ENCODE data around the gene DNAJC1. TPM values are rescaled to one million over a fixed set of nuclear protein-coding genes. Genes with fewer than 3 reads are reported as not detected.

The DNAJC1 gene
- total RNA-seq, 1 experiment from 2014 or later = 13.2 TPM

GRCh38 chr10:21907436-21907835 lies 96.1 kb downstream of the DNAJC1 start:
- ChIA-PET CTCF (no interaction called here), POLR2A (no interaction called here)
- no peak overlapping the region for H3K27ac Mint-ChIP-seq
- no peak for DNase-seq (ENCODE audit: low spot score)
- H3K36me3 Mint-ChIP-seq = no peaks in the 10 kb centered on the region
- H3K4me1 Mint-ChIP-seq = peaks cover 10% of the 10 kb centered on the region
- no peak for ATAC-seq
- no peak for TF ChIP-seq ZNF423 (CRISPR knock-in tag; IDR thresholded peaks at IDR 0.05)
- no peak for TF ChIP-seq EMX1 (CRISPR knock-in tag; IDR thresholded peaks at IDR 0.05)
- no peak for TF ChIP-seq FOXK1 (CRISPR knock-in tag; IDR thresholded peaks at IDR 0.05)
- no peak for TF ChIP-seq ZBTB43 (CRISPR knock-in tag; IDR thresholded peaks at IDR 0.05)
- no peak for TF ChIP-seq ATF1 (CRISPR knock-in tag; IDR thresholded peaks at IDR 0.05)
- TF ChIP-seq ZNF219 (CRISPR knock-in tag; IDR thresholded peaks at IDR 0.05; ENCODE audit: borderline replicate concordance) = no peak
- no peak for TF ChIP-seq SMAD4 (CRISPR knock-in tag; IDR thresholded peaks at IDR 0.05)
- no peak for TF ChIP-seq E2F5 (CRISPR knock-in tag; IDR thresholded peaks at IDR 0.05)
- TF ChIP-seq IRF2 (CRISPR knock-in tag; IDR thresholded peaks at IDR 0.05; ENCODE audit: borderline replicate concordance, low read depth) = no peak
- no peak for TF ChIP-seq ZNF416 (CRISPR knock-in tag; IDR thresholded peaks at IDR 0.05)
- TF ChIP-seq TCF7 (CRISPR knock-in tag; IDR thresholded peaks at IDR 0.05; ENCODE audit: low read depth) = no peak
- TF ChIP-seq SMAD3 (CRISPR knock-in tag; IDR thresholded peaks at IDR 0.05; ENCODE audit: borderline replicate concordance) = no peak
- no peak for TF ChIP-seq NR2C2 (CRISPR knock-in tag; IDR thresholded peaks at IDR 0.05)
- no peak for TF ChIP-seq FOXJ3 (CRISPR knock-in tag; IDR thresholded peaks at IDR 0.05; ENCODE audit: borderline replicate concordance)
- TF ChIP-seq CREM (CRISPR knock-in tag; IDR thresholded peaks at IDR 0.05) = no peak
- no peak for TF ChIP-seq NFATC4 (CRISPR knock-in tag; IDR thresholded peaks at IDR 0.05)
- no peaks in the 10 kb centered on the region for H3K9me3 Mint-ChIP-seq
- no peaks in the 10 kb centered on the region for H3K27me3 Mint-ChIP-seq (ENCODE audit: low read depth)
- no peak overlapping the region for H3K4me3 Mint-ChIP-seq

- POLR2A ChIA-PET = no interaction called here
- DNase-seq (ENCODE audit: low spot score) = no peak
- no peaks in the 10 kb centered on the region for H3K9me3 Mint-ChIP-seq
- no peaks in the 10 kb centered on the region for H3K4me1 Mint-ChIP-seq
- H3K27me3 Mint-ChIP-seq (ENCODE audit: low read depth) = no peaks in the 10 kb centered on the region
- no peak for ATAC-seq
- no peaks in the 10 kb centered on the region for H3K36me3 Mint-ChIP-seq
- TF ChIP-seq USF2 (CRISPR knock-in tag; IDR thresholded peaks at IDR 0.05) = no peak
- no peak for TF ChIP-seq USF1 (CRISPR knock-in tag; IDR thresholded peaks at IDR 0.05)
- TF ChIP-seq CREB1 (CRISPR knock-in tag; IDR thresholded peaks at IDR 0.05) = no peak
- TF ChIP-seq E2F5 (CRISPR knock-in tag; IDR thresholded peaks at IDR 0.05) = no peak
- TF ChIP-seq TEAD4 (CRISPR knock-in tag; IDR thresholded peaks at IDR 0.05) = no peak
- no peak for TF ChIP-seq CREM (CRISPR knock-in tag; IDR thresholded peaks at IDR 0.05)
- no peak for TF ChIP-seq ERG (CRISPR knock-in tag; IDR thresholded peaks at IDR 0.05)
- TF ChIP-seq ZBTB21 (CRISPR knock-in tag; IDR thresholded peaks at IDR 0.05; ENCODE audit: borderline replicate concordance) = no peak
- no peak for TF ChIP-seq ZSCAN18 (CRISPR knock-in tag; IDR thresholded peaks at IDR 0.05)
- no peak for TF ChIP-seq FOXJ3 (CRISPR knock-in tag; IDR thresholded peaks at IDR 0.05; ENCODE audit: borderline replicate concordance)
- TF ChIP-seq FOXP4 (CRISPR knock-in tag; IDR thresholded peaks at IDR 0.05) = no peak
- TF ChIP-seq ZNF317 (CRISPR knock-in tag; IDR thresholded peaks at IDR 0.05; ENCODE audit: borderline replicate concordance, low read depth) = no peak
- no peak for TF ChIP-seq NFE2L1 (CRISPR knock-in tag; IDR thresholded peaks at IDR 0.05)
- no peak for TF ChIP-seq ZNF416 (CRISPR knock-in tag; IDR thresholded peaks at IDR 0.05)
- CTCF ChIA-PET = no interaction called here
- no peak overlapping the region for H3K27ac Mint-ChIP-seq
- H3K4me3 Mint-ChIP-seq = no peak overlapping the region
These were observed 98.6 kb downstream of the DNAJC1 start for GRCh38 chr10:21904930-21905329.

Measured in WTC11 (cell line).